Activated naive CD8-positive, alpha-beta T cell treated with anti-CD3 and anti-CD28 coated beads, Interleukin-2, amount 10 ng/mL, durations not matched to agents 7 days and 5 days (primary cell): ENCODE results near the gene RPS24. TPM values are rescaled to one million over a fixed set of nuclear protein-coding genes. Genes with fewer than 3 reads are reported as not detected.

Source experiments
- total RNA-seq, 2 experiments: library from RNA; stranded (reverse); gene quantifications; one replicate each; pipeline ENCODE4 v1.2.3, GENCODE V29; 2021

Gene RPS24
- total RNA-seq, 2 experiments from 2014 or later, result 1,523 to 1,613 TPM

Other genes with a start within 250 kb of the RPS24 start
- 1 to 10 TPM; 4.8 to 5.0 TPM for gene DLG5, start 107.1 kb upstream of the RPS24 start, total RNA-seq
- 10 to 100 TPM; 18.7 to 20.2 TPM for gene POLR3A, start 4.3 kb upstream of the RPS24 start, total RNA-seq